GM12874 (cell line): Measurements from ENCODE around the gene FAM200A.

Experiments
- TF ChIP-seq, protein P1 (sequence below): IDR thresholded peaks from 2 replicates; pipeline ENCODE4 v1.5.1; 2011; ENCODE audit warnings: low read depth, mild to moderate bottlenecking, control low read depth, low read length, moderate library complexity; ENCODE audit not compliant: insufficient read depth

FAM200A gene

DNA sequence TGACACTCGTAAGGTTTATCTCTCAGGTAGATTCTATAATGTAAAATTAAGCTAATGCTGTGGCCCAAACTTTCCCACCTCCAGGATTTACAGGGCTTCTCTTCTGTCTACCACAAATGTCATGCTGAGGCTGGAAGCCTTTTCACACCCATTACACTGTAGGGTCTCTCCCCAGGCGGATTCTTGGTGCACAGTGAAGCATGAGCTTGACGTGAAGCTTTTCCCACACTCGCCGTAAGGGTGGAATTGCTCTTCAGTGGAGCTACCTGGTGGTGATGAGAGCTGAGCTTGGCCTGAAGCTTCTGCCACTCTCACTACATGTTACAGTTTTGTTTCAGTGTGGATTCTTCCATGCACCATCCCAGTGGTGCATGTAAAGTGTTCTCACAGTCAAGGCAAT, 11.4 kb downstream of the FAM200A start:
- TF ChIP-seq, protein P1, sequence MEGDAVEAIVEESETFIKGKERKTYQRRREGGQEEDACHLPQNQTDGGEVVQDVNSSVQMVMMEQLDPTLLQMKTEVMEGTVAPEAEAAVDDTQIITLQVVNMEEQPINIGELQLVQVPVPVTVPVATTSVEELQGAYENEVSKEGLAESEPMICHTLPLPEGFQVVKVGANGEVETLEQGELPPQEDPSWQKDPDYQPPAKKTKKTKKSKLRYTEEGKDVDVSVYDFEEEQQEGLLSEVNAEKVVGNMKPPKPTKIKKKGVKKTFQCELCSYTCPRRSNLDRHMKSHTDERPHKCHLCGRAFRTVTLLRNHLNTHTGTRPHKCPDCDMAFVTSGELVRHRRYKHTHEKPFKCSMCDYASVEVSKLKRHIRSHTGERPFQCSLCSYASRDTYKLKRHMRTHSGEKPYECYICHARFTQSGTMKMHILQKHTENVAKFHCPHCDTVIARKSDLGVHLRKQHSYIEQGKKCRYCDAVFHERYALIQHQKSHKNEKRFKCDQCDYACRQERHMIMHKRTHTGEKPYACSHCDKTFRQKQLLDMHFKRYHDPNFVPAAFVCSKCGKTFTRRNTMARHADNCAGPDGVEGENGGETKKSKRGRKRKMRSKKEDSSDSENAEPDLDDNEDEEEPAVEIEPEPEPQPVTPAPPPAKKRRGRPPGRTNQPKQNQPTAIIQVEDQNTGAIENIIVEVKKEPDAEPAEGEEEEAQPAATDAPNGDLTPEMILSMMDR = no peak

GRCh38 chr7:99539213-99539811, 12.6 kb downstream of the FAM200A start:
- TF ChIP-seq, protein P1 = no peak

GRCh38 chr7:99535667-99536066, 16.2 kb downstream of the FAM200A start:
- TF ChIP-seq, protein P1 = no peak

- TF ChIP-seq, protein P1 = no peak
Measured at GRCh38 chr7:99531354-99531765, 20.6 kb downstream of the FAM200A start.

DNA sequence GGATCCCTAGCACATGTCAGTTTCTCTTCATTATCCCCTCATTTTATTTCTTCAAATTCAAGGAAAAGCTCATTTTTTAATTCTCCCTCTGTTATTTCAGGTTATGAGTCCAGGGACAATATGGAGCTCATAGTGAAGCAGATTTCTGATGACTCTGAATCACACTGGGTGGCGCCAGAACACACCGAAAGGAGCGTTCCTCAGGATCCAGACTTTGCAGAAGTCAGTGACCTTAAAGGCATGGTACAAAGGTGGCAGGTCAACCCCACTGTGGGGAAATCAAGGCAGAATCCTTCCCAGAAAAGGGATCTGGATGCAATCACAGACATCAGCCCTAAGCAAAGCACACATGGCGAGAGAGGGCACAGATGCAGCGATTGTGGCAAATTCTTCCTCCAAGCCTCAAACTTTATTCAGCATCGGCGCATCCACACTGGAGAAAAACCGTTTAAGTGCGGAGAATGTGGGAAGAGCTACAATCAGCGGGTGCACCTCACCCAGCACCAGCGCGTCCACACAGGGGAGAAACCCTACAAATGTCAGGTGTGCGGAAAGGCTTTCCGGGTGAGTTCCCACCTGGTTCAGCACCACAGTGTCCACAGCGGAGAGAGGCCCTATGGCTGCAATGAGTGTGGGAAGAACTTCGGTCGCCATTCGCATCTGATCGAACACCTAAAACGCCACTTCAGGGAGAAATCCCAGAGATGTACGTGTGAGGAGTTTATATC, 26.0 kb downstream of the FAM200A start:
- TF ChIP-seq, protein P1 = no peak

GRCh38 chr7:99521399-99521798, 30.5 kb downstream of the FAM200A start:
- TF ChIP-seq, protein P1 = no peak

DNA sequence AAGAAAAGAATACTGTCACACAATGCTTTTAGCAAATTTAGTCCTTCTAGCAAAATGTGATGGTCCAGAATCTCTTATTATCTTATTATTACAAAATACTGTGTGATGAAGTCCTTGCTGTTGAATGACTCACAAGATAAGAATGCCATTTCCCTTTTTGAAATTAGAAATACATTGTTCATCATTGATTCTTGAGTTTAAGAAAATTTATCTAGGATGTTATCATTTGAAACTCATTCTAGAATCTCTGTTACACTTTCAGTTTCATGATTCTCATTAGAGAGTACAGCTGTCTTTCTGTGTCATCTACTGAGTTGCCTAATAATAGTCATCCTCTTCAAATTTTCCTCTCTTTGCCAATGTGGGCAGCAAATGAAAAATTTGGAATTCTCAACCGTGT, 37.9 kb downstream of the FAM200A start:
- TF ChIP-seq, protein P1 = no peak
